Spinal cord (tissue), 10 donors: Measurements from ENCODE around the gene NRXN2. TPM values are rescaled to one million over a fixed set of nuclear protein-coding genes. Genes with fewer than 3 reads are reported as not detected.

Experiments
- DNase-seq, 6 donors: peaks; one replicate each; pipeline versions ENCODE4 v3.0.0 to v3.0.0-alpha.2; 2013 to 2015; ENCODE audit warnings: low spot score in 6 of 6, low read depth in 4 of 6
- H3K27ac ChIP-seq: one replicate; pipeline ENCODE4 v1.5.1; 2013; ENCODE audit warnings: low read depth, low read length, control low read depth
- H3K27me3 ChIP-seq: one replicate; pipeline ENCODE4 v1.6.1; 2013; ENCODE audit warnings: low read length; ENCODE audit not compliant: control insufficient read depth, insufficient read depth
- H3K36me3 ChIP-seq: one replicate; pipeline ENCODE4 v1.6.1; 2013; ENCODE audit warnings: low read length; ENCODE audit not compliant: control insufficient read depth, insufficient read depth
- H3K4me1 ChIP-seq: one replicate; pipeline ENCODE4 v1.6.1; 2013; ENCODE audit warnings: low read length; ENCODE audit not compliant: control insufficient read depth, insufficient read depth
- H3K4me3 ChIP-seq: one replicate; pipeline ENCODE4 v1.5.1; 2013; ENCODE audit warnings: low read depth, low read length, control low read depth
- H3K9me3 ChIP-seq: one replicate; pipeline ENCODE4 v1.6.1; 2013; ENCODE audit warnings: low read length; ENCODE audit not compliant: control insufficient read depth, insufficient read depth
- WGBS: methylation state at CpG from one replicate; pipeline ENCODE4 v1.1.5; 2013; ENCODE audit warnings: missing lambda C conversion rate; ENCODE audit not compliant: insufficient coverage; 5-methylcytosine and 5-hydroxymethylcytosine counted together
- polyA plus RNA-seq, 2 donors: library from polyadenylated mRNA; unstranded; fragments of 120-200 nt; gene quantifications; one replicate each; pipeline ENCODE4 v1.2.1, GENCODE V29; 2013; ENCODE audit not compliant: insufficient read length in 2 of 2
- total RNA-seq, 2 donors: library from RNA; depleted of rRNA in 1 of 2; stranded (reverse); fragments of 120-200 nt in 1 of 2; fragments of >200 nt in 1 of 2; gene quantifications; one replicate each; pipeline versions ENCODE4 v1.2.3 to v1.2.4, GENCODE V29; 2013 to 2014
- donor health status: healthy.

The NRXN2 gene
- total and polyA plus RNA-seq, 4 donors: 68.0 to 424 (median 280) TPM

DNA sequence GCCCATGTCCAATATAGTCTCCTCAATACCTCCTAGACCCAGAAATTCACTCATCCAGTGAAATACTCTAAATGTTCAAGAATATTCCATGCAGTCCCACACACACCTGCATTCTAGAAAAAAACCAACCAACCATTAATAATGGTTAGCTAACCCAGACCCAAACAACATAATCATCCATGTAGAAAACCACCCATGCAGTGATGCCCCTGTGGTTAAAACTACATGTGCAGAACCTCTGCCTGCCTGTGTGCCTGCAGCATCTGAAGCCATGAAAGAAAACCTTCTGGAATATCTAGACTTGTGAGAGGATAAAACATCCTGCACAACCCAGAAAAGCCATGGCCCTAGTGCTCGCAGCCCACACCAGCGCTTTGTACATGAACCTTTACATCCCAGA lies 84.2 kb downstream of the NRXN2 start:
- peak overlapping the region; percentile 59 for H3K27ac ChIP-seq
- no peak overlapping the region for H3K4me3 ChIP-seq
- peaks cover 50% of the 10 kb centered on the region for H3K36me3 ChIP-seq
- peaks cover under 1% of the 10 kb centered on the region for H3K27me3 ChIP-seq
- H3K9me3 ChIP-seq: no peaks in the 10 kb centered on the region
- 89% methylated on average over 2 of the region's 2 CpGs for WGBS
- peaks cover 78% of the 10 kb centered on the region for H3K4me1 ChIP-seq
- DNase-seq: peak in 1 of 6 donors; percentile 39

DNA sequence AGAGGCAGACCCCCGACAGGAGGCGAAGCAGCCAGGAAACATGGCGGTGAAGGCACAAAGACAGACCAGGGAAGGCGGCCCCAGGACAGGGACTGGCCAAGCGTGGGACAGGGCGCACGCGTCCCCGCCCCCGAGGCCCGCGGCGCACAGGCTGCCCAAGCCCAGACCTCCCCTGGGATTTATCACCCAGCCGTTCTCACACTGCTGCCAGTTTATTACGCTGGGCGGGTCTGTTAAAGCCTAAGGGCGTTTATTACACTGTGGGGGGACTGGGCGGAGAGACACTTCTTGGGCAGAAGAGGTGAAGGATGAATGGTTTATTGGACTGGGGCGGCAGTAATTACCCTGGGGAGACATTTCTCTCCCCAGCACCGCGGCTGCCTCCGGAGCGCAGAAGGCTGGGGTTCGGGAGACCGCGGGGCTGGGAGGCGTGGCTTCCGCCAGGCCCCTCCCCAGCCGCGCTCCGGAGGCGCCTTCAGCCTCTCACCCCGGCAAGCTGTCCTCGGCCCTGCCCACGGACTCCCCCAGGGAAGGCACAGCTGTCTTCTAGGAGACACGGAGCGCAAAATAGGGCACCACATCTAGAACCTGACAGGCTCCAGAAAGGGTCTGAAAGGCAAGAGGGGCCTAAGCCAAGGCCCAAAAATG lies 84.9 kb downstream of the NRXN2 start:
- Histone ChIP-seq H3K9me3 (no peaks in the 10 kb centered on the region), H3K4me1 (peaks cover 80% of the 10 kb centered on the region), H3K27ac (peak overlapping the region; percentile 59), H3K27me3 (no peaks in the 10 kb centered on the region), H3K36me3 (peaks cover 57% of the 10 kb centered on the region), H3K4me3 (peak overlapping the region; percentile 37)
- 1% methylated on average over 34 of the region's 37 CpGs for WGBS
- peak in 3 of 6 donors; percentile 40 to 90 (median 80) for DNase-seq

DNA sequence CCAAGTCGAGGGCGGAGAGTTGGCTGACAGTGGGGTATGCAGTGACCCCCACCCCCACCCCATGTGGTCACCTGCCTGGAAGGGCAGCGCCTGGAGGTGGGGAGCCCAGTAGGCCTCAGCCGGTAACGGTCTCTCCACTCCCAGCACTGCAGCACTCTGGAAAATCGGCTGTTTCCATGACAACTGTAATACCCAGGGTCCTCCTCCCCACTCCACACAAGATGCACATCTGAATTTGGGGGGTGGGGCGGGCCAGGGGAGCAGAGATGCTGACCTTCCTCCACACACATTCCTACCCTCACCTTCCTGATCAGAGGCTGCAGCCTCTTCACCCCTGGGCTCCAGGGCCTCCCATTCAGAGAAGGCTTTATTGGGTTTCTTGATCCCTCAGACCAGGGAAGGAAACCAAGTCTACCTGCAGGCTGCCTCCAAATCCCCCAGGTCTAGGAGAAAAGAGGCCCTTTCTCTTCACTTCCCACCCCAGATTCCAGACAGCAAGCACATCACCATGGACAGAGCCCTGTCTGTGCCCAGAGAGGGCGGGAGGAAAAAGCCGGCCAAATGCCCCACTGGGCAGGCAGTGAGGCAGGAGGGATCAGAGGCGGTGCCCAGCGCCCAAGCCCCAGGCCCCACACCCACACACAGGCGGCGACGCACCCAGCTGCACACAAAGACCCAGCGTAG lies 85.5 kb downstream of the NRXN2 start:
- no peaks in the 10 kb centered on the region for H3K27me3 ChIP-seq
- H3K4me1 ChIP-seq: peaks cover 87% of the 10 kb centered on the region
- peaks cover 63% of the 10 kb centered on the region for H3K36me3 ChIP-seq
- H3K27ac ChIP-seq: peak overlapping the region; percentile 59
- WGBS: 16% methylated on average over 12 of the region's 15 CpGs
- H3K9me3 ChIP-seq: no peaks in the 10 kb centered on the region
- DNase-seq: peak in 2 of 6 donors; percentile 78 to 90
- H3K4me3 ChIP-seq: peak overlapping the region; percentile 37

DNA sequence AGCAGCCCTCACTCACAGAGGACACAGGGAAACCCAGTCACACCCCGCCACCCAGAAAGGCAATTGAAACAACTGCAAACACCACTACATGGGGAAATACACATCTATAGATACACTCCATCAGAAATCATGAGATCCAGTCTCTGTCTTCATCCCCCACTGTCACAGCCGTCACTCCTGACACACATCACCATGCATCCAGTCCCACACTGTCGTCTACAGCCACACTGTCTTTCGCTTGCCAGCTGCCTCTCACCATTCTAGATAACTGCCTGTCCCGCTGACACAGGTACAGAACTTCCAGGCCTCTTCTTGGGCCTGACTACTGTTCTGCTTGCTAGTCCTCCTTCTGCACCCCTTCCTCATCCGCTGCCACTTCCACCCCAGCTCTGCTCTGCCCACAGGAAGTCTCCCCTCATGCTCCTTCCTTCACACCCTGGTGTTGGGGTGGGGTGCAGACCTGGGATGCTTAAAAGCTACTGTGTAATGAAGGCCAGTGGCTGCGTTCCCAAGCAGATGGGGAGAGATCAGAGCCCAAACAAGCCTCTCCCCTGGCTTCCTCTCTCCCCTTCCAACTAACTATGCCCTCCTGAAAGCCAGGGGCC lies 89.3 kb downstream of the NRXN2 start:
- H3K4me3 ChIP-seq: no peak overlapping the region
- H3K27me3 ChIP-seq: no peaks in the 10 kb centered on the region
- no peak for DNase-seq
- 67% methylated on average over 4 of the region's 7 CpGs for WGBS
- H3K4me1 ChIP-seq: peaks cover 69% of the 10 kb centered on the region
- no peaks in the 10 kb centered on the region for H3K9me3 ChIP-seq
- no peak overlapping the region for H3K27ac ChIP-seq
- H3K36me3 ChIP-seq: peaks cover 81% of the 10 kb centered on the region

DNA sequence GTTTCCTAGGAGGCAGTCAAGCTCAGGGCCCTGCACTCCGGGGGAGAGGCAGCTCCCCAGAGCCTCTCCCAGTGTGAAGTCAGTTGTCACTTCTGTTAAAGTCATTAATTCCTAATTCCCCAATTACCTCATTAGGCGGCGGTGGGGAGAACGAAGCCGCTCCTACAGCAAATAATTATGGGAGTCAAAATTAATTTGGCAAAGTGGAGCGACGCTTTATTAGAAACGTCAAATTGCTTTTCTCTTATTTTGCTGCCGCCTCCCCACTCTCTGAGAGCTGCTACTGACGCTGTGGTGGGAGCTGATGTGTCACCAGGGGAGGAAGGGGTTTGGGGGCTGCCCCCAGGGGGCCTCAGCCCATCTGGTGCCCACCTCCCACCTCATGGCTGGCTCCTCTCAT lies 90.3 kb downstream of the NRXN2 start:
- peak in 1 of 6 donors; percentile 71 for DNase-seq
- H3K4me3 ChIP-seq: no peak overlapping the region
- WGBS: no CpG with 5 or more reads among the region's 10 CpGs
- no peak overlapping the region for H3K27ac ChIP-seq
- H3K4me1 ChIP-seq: peaks cover 58% of the 10 kb centered on the region
- no peaks in the 10 kb centered on the region for H3K27me3 ChIP-seq
- H3K9me3 ChIP-seq: no peaks in the 10 kb centered on the region
- H3K36me3 ChIP-seq: peaks cover 90% of the 10 kb centered on the region

DNA sequence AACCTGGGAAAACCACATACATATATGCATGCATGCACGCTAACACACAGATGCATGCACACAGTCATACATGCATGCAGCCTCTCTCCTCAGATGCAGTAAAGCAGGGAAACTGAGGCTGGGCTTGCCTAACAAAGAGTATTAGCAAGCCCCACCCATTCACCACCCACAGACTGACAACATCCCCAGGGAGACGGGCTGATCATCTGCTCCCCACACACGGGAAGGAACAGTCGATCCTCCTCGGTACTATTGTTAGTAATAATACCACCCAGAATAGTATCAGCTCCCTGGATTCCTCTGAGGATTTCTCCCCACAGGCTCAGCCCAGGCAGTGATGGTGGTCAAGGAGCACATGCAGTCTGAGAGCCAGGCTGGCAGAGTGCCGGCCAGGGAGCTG lies 90.8 kb downstream of the NRXN2 start:
- Histone ChIP-seq H3K36me3 (peaks cover 92% of the 10 kb centered on the region), H3K4me3 (no peak overlapping the region), H3K27me3 (no peaks in the 10 kb centered on the region), H3K4me1 (peaks cover 54% of the 10 kb centered on the region), H3K27ac (no peak overlapping the region), H3K9me3 (no peaks in the 10 kb centered on the region)
- DNase-seq: peak in 1 of 6 donors; percentile 46
- WGBS: 75% methylated on average over 6 of the region's 6 CpGs

DNA sequence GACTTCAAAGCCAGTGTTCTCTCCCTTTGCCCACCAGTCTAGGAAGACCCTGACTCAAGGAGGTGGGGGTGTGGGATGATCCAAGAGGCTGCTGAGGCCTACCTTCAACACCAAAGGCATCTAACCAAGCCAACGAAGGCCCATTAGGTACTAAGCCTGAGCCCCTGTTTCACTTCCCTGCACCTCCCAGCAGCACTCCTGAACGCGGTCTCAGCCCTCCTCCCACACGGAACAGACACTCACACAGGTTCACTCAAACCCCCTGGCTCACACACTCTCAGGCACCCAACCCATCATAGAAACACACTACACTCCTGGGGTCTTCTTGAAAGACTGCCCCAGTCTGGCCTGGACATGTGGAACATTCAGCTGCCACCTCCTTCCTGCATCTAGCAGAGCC lies 91.3 kb downstream of the NRXN2 start:
- no peak for DNase-seq
- Histone ChIP-seq H3K27me3 (no peaks in the 10 kb centered on the region), H3K27ac (no peak overlapping the region), H3K9me3 (no peaks in the 10 kb centered on the region), H3K4me3 (no peak overlapping the region), H3K36me3 (peaks cover 92% of the 10 kb centered on the region), H3K4me1 (peaks cover 49% of the 10 kb centered on the region)
- 89% methylated on average over 4 of the region's 4 CpGs for WGBS

DNA sequence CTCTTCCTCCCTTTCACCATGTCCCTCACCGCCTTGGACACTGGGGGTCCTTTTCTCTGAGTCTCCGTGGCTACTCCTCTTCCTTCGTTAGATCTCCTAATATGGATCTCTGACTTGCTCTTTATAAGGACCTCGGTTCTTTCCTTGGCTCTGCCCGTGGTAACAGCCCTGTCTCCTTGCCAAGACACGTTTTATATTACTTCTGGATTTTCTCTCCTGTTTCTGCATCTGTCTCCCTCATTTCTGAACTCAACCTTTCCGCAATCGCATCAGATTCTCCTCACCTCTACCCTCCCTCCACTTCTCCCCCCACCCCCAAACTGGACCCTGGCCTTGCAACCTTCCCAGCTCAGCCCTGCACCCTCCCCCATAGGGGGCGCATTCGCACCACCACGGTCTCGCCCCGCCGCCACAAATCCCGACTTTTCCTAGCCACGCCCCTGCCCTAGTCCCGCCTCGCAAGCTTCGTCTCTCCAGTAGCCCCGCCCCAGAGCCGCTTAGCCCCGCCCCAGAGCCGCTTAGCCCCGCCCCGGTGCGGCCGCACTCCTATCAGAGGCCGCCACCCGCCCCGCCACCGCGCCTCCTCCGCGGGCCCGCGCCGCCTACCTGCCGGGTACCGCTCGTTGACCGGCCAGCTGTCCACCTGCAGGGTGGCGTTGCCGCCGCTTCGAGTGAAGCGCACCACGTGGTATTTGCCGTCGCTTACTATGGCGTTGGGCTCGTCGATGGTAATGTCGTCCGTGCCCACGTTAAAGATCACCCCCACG lies 93.0 kb downstream of the NRXN2 start:
- 45% methylated on average over 56 of the region's 56 CpGs for WGBS
- Histone ChIP-seq H3K36me3 (peaks cover 98% of the 10 kb centered on the region), H3K4me3 (no peak overlapping the region), H3K4me1 (peaks cover 32% of the 10 kb centered on the region), H3K27ac (no peak overlapping the region), H3K27me3 (no peaks in the 10 kb centered on the region), H3K9me3 (no peaks in the 10 kb centered on the region)
- DNase-seq: no peak

DNA sequence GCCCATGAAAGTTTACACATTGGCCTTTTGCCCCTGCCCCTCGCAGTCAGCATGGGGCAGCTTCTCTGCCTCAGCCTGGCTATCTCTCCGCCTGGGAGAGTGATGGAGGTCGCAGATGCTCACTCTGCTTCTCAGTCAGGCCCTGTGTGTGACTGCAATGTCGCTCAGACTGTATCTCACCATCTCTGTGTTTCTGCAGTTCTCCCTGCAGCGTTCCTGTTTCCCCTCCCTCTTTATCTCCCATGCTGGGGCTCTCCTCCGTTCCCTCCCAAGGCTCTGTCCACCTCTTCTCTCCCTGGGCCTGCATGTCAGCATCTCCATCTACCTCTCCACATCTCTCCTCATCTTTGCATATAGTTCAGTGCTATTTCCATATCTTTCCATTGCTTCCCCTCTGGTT lies 93.9 kb downstream of the NRXN2 start:
- no peak for DNase-seq
- no peaks in the 10 kb centered on the region for H3K9me3 ChIP-seq
- H3K27me3 ChIP-seq: no peaks in the 10 kb centered on the region
- 90% methylated on average over 4 of the region's 6 CpGs for WGBS
- H3K36me3 ChIP-seq: peaks cover 94% of the 10 kb centered on the region
- H3K4me3 ChIP-seq: no peak overlapping the region
- peaks cover 23% of the 10 kb centered on the region for H3K4me1 ChIP-seq
- no peak overlapping the region for H3K27ac ChIP-seq
